GM19351 (cell line): ENCODE measurements around the gene SYP.
"Not testable (repeated sequence)": the region's sequence is repeated elsewhere in the genome, so short reads cannot be mapped to it uniquely, and the experiment has no call there.

Source experiments
- ATAC-seq: cut with Tn5 transposase; IDR thresholded peaks from one replicate; pipeline ENCODE4 v1.9.1; 2021; ENCODE audit warnings: mild to moderate bottlenecking, moderate library complexity; ENCODE audit not compliant: unreplicated experiment

The SYP gene

DNA sequence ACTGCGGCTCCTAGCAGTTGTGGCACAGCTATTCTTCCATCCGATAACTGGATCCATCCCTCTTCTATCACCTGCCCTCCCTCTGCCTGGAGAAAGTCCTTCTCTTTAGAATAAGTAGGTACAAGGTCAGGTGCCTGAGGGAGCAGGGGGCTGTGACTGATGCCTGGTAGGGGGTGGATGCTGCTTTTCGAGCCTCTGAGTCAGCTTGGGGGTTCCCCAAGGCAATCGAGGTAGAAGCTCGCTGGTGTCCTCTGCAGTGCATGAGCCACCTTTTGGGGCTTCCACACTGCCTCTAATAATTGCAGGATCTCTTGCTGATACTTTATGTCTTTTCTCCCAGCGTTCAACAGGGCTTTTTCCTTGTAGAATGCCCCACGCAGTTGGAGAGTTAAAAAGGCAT is 56.8 kb downstream of the SYP start:
- ATAC-seq, result not testable (repeated sequence)

- not testable (repeated sequence) for ATAC-seq
These were observed 57.7 kb downstream of the SYP start for GRCh38 chrX:49142264-49142663.

- ATAC-seq, result no peak
These were observed 60.3 kb downstream of the SYP start for GRCh38 chrX:49139713-49140112.
